GM18520 (cell line): ENCODE results near the gene B3GNT9.

Experiments used
- ATAC-seq: cut with Tn5 transposase; IDR thresholded peaks from one replicate; pipeline ENCODE4 v1.9.1; 2021; ENCODE audit not compliant: unreplicated experiment

Gene B3GNT9

GRCh38 chr16:67185651-67186134 lies 34.9 kb upstream of the B3GNT9 start:
- ATAC-seq, result no peak

- ATAC-seq, result no peak
These were observed 34.3 kb upstream of the B3GNT9 start for GRCh38 chr16:67184995-67185650.

- no peak for ATAC-seq
These were observed 33.7 kb upstream of the B3GNT9 start for GRCh38 chr16:67184453-67184994.

- ATAC-seq, result peak; percentile 84
These were observed 33.0 kb upstream of the B3GNT9 start, which contains the start of gene MATCAP1 for GRCh38 chr16:67183627-67184452. MATCAP1 (minus strand) TSS chr16:67183963; CDS start chr16:67180610, 3,353 bp downstream.

GRCh38 chr16:67183284-67183626 lies 32.5 kb upstream of the B3GNT9 start:
- no peak for ATAC-seq

- no peak for ATAC-seq
These were observed 31.5 kb upstream of the B3GNT9 start for GRCh38 chr16:67182288-67182687.

- no peak for ATAC-seq
These were observed 30.5 kb upstream of the B3GNT9 start for GRCh38 chr16:67181346-67181745.

GRCh38 chr16:67180166-67180565 lies 29.4 kb upstream of the B3GNT9 start:
- no peak for ATAC-seq

- ATAC-seq, result no peak
These were observed 28.8 kb upstream of the B3GNT9 start for GRCh38 chr16:67179421-67180080.

- no peak for ATAC-seq
These were observed 27.2 kb upstream of the B3GNT9 start for GRCh38 chr16:67177743-67178699.

GRCh38 chr16:67176662-67177061 lies 25.9 kb upstream of the B3GNT9 start:
- ATAC-seq, result no peak

- no peak for ATAC-seq
These were observed 24.0 kb upstream of the B3GNT9 start for GRCh38 chr16:67174706-67175231.

GRCh38 chr16:67173808-67174705 lies 23.3 kb upstream of the B3GNT9 start:
- ATAC-seq, result peak; percentile 37

GRCh38 chr16:67173323-67173722 lies 22.5 kb upstream of the B3GNT9 start:
- ATAC-seq, result no peak

GRCh38 chr16:67170949-67171649 lies 20.3 kb upstream of the B3GNT9 start:
- ATAC-seq, result no peak

- peak; percentile 32 for ATAC-seq
These were observed 19.6 kb upstream of the B3GNT9 start, which contains the start of gene NOL3 for GRCh38 chr16:67170168-67170948. NOL3 (plus strand) TSS chr16:67170538.

GRCh38 chr16:67169642-67170167 lies 18.9 kb upstream of the B3GNT9 start:
- no peak for ATAC-seq
